ENCODE data around the gene TMCC1. TPM values are rescaled to one million over a fixed set of nuclear protein-coding genes. Genes with fewer than 3 reads are reported as not detected.

TMCC1 gene
- total and polyA plus RNA-seq, 2 experiments from 2014 or later: 12.3 to 26.9 TPM

- no peak for TF ChIP-seq CTCF (IDR thresholded peaks at IDR 0.05; ENCODE audit: low read depth, low read length)
- no peaks in the 10 kb centered on the region for H3K36me3 ChIP-seq
- no peak overlapping the region for H3K4me3 ChIP-seq
- H3K27me3 ChIP-seq: no peaks in the 10 kb centered on the region
- DNase-seq (ENCODE audit: low read depth in 1 of 2, low spot score in 1 of 2): peak in 1 of 2 donors; percentile 41
- H3K4me1 ChIP-seq (ENCODE audit: low read depth): peaks cover 21% of the 10 kb centered on the region
- peak overlapping the region; percentile 42 for H3K27ac ChIP-seq
- no peaks in the 10 kb centered on the region for H3K9me3 ChIP-seq (ENCODE audit: low read depth)
Measured at GRCh38 chr3:129793942-129794310, 99.6 kb downstream of the TMCC1 start.

- Histone ChIP-seq H3K36me3 (no peaks in the 10 kb centered on the region), H3K9me3 (ENCODE audit: low read depth) (no peaks in the 10 kb centered on the region), H3K27me3 (no peaks in the 10 kb centered on the region), H3K4me3 (no peak overlapping the region), H3K4me1 (ENCODE audit: low read depth) (peaks cover 21% of the 10 kb centered on the region), H3K27ac (no peak overlapping the region)
- no peak for TF ChIP-seq CTCF (IDR thresholded peaks at IDR 0.05; ENCODE audit: low read depth, low read length)
- peak in 1 of 2 donors; percentile 37 for DNase-seq (ENCODE audit: low read depth in 1 of 2, low spot score in 1 of 2)
Measured at GRCh38 chr3:129793319-129793718, 100.2 kb downstream of the TMCC1 start.

- no peaks in the 10 kb centered on the region for H3K27me3 ChIP-seq
- peaks cover 13% of the 10 kb centered on the region for H3K4me1 ChIP-seq (ENCODE audit: low read depth)
- no peak overlapping the region for H3K27ac ChIP-seq
- TF ChIP-seq CTCF (IDR thresholded peaks at IDR 0.05; ENCODE audit: low read depth, low read length): no peak
- no peaks in the 10 kb centered on the region for H3K9me3 ChIP-seq (ENCODE audit: low read depth)
- no peak overlapping the region for H3K4me3 ChIP-seq
- DNase-seq (ENCODE audit: low read depth in 1 of 2, low spot score in 1 of 2): no peak
- no peaks in the 10 kb centered on the region for H3K36me3 ChIP-seq
Measured at GRCh38 chr3:129783470-129783869, 110.0 kb downstream of the TMCC1 start.

GRCh38 chr3:129778871-129779270 lies 114.6 kb downstream of the TMCC1 start:
- no peak for TF ChIP-seq CTCF (IDR thresholded peaks at IDR 0.05; ENCODE audit: low read depth, low read length)
- H3K36me3 ChIP-seq: no peaks in the 10 kb centered on the region
- H3K9me3 ChIP-seq (ENCODE audit: low read depth): no peaks in the 10 kb centered on the region
- DNase-seq (ENCODE audit: low read depth in 1 of 2, low spot score in 1 of 2): no peak
- H3K27me3 ChIP-seq: no peaks in the 10 kb centered on the region
- H3K27ac ChIP-seq: no peak overlapping the region
- H3K4me1 ChIP-seq (ENCODE audit: low read depth): peaks cover 13% of the 10 kb centered on the region
- no peak overlapping the region for H3K4me3 ChIP-seq

GRCh38 chr3:129777806-129778205 lies 115.7 kb downstream of the TMCC1 start:
- no peak overlapping the region for H3K4me3 ChIP-seq
- no peaks in the 10 kb centered on the region for H3K36me3 ChIP-seq
- peaks cover 2% of the 10 kb centered on the region for H3K4me1 ChIP-seq (ENCODE audit: low read depth)
- peak overlapping the region; percentile 40 for H3K27ac ChIP-seq
- peak in 1 of 2 donors; percentile 9 for DNase-seq (ENCODE audit: low read depth in 1 of 2, low spot score in 1 of 2)
- TF ChIP-seq CTCF (IDR thresholded peaks at IDR 0.05; ENCODE audit: low read depth, low read length): no peak
- no peaks in the 10 kb centered on the region for H3K9me3 ChIP-seq (ENCODE audit: low read depth)
- no peaks in the 10 kb centered on the region for H3K27me3 ChIP-seq

GRCh38 chr3:129775870-129776269 lies 117.6 kb downstream of the TMCC1 start:
- Histone ChIP-seq H3K27ac (no peak overlapping the region), H3K27me3 (no peaks in the 10 kb centered on the region), H3K4me1 (ENCODE audit: low read depth) (no peaks in the 10 kb centered on the region), H3K9me3 (ENCODE audit: low read depth) (no peaks in the 10 kb centered on the region), H3K36me3 (no peaks in the 10 kb centered on the region), H3K4me3 (no peak overlapping the region)
- DNase-seq (ENCODE audit: low read depth in 1 of 2, low spot score in 1 of 2): no peak
- no peak for TF ChIP-seq CTCF (IDR thresholded peaks at IDR 0.05; ENCODE audit: low read depth, low read length)
